ENCODE results near the gene TPST2.

GRCh38 chr22:26597480-26597879 lies 7.5 kb upstream of the TPST2 start:
- TF ChIP-seq, protein P1, sequence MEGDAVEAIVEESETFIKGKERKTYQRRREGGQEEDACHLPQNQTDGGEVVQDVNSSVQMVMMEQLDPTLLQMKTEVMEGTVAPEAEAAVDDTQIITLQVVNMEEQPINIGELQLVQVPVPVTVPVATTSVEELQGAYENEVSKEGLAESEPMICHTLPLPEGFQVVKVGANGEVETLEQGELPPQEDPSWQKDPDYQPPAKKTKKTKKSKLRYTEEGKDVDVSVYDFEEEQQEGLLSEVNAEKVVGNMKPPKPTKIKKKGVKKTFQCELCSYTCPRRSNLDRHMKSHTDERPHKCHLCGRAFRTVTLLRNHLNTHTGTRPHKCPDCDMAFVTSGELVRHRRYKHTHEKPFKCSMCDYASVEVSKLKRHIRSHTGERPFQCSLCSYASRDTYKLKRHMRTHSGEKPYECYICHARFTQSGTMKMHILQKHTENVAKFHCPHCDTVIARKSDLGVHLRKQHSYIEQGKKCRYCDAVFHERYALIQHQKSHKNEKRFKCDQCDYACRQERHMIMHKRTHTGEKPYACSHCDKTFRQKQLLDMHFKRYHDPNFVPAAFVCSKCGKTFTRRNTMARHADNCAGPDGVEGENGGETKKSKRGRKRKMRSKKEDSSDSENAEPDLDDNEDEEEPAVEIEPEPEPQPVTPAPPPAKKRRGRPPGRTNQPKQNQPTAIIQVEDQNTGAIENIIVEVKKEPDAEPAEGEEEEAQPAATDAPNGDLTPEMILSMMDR (IDR thresholded peaks at IDR 0.05; ENCODE audit: low read length): no peak
- no peak for TF ChIP-seq EZH2 (optimal IDR thresholded peaks at IDR 0.05; ENCODE audit: low read depth, low read length)
